Calu3 (cell line): ENCODE data around the gene PEX11B. TPM values are rescaled to one million over a fixed set of nuclear protein-coding genes. Genes with fewer than 3 reads are reported as not detected.

Source experiments
- BruUV-seq: library from RNA; stranded (reverse); fragments of 400-500 nt; replicated peaks from 2 replicates; lab custom pipeline; 2021; lab: Mats Ljungman, UMichigan
- CTCF ChIA-PET: fragments of 300-600 bp; sonication (Branson Sonifier 250); formaldehyde crosslinking; loops from one replicate; lab custom pipeline; 2022; ENCODE audit warnings: antibody characterized with exemption; lab: Charles Lee
- DNase-seq: peaks from one replicate; pipeline ENCODE4 v3.0.0; 2022
- H3K27ac Mint-ChIP-seq: one replicate; pipeline ENCODE4 v1.8.0; 2022; ENCODE audit warnings: mixed read lengths; ENCODE audit not compliant: unreplicated experiment
- H3K27me3 Mint-ChIP-seq: one replicate; pipeline ENCODE4 v1.8.0; 2022; ENCODE audit warnings: mixed read lengths; ENCODE audit not compliant: unreplicated experiment
- H3K36me3 Mint-ChIP-seq: one replicate; pipeline ENCODE4 v1.8.0; 2022; ENCODE audit warnings: mild to moderate bottlenecking, moderate library complexity, mixed read lengths; ENCODE audit not compliant: insufficient read depth, unreplicated experiment
- H3K4me1 Mint-ChIP-seq: one replicate; pipeline ENCODE4 v1.8.0; 2022; ENCODE audit warnings: mild to moderate bottlenecking, low read depth, mixed read lengths; ENCODE audit not compliant: unreplicated experiment
- H3K4me3 Mint-ChIP-seq: one replicate; pipeline ENCODE4 v1.8.0; 2022; ENCODE audit warnings: mild to moderate bottlenecking, low read depth, moderate library complexity, mixed read lengths; ENCODE audit not compliant: unreplicated experiment
- H3K9me3 Mint-ChIP-seq: one replicate; pipeline ENCODE4 v1.8.0; 2022; ENCODE audit warnings: low read depth, mixed read lengths; ENCODE audit not compliant: unreplicated experiment
- CTCF ChIP-seq: fragments of 200-600 bp; IDR thresholded peaks from one replicate; pipeline ENCODE4 v1.8.0; 2022; ENCODE audit warnings: antibody characterized with exemption; ENCODE audit not compliant: unreplicated experiment
- intact Hi-C: fragments of 100-400 bp; cut with micrococcal nuclease; formaldehyde crosslinking; loops from one replicate; pipeline ENCODE4 v1.10.0; 2022; ENCODE audit not compliant: unreplicated experiment
- total RNA-seq: library from RNA; stranded (reverse); gene quantifications from 2 replicates; pipeline ENCODE4 v1.2.3, GENCODE V29; 2022

The PEX11B gene
- total RNA-seq, 1 experiment from 2014 or later: 27.3 TPM

- peaks cover 15% of the 10 kb centered on the region for H3K27me3 Mint-ChIP-seq
- peaks cover 31% of the 10 kb centered on the region for H3K4me1 Mint-ChIP-seq
- H3K36me3 Mint-ChIP-seq: peaks cover 6% of the 10 kb centered on the region
- no peak for DNase-seq
- no peak for TF ChIP-seq CTCF
- BruUV-seq: no TSS peak
- CTCF ChIA-PET: no interaction called here
- no peak overlapping the region for H3K4me3 Mint-ChIP-seq
- intact Hi-C loops: no loop called here
- no peak overlapping the region for H3K27ac Mint-ChIP-seq
- no peaks in the 10 kb centered on the region for H3K9me3 Mint-ChIP-seq
Observed at GRCh38 chr1:145874646-145875045, 43.9 kb downstream of the PEX11B start.

- peaks cover 30% of the 10 kb centered on the region for H3K27me3 Mint-ChIP-seq
- no TSS peak for BruUV-seq
- H3K4me3 Mint-ChIP-seq: no peak overlapping the region
- H3K36me3 Mint-ChIP-seq: no peaks in the 10 kb centered on the region
- intact Hi-C loops: no loop called here
- CTCF ChIA-PET: no interaction called here
- no peak overlapping the region for H3K27ac Mint-ChIP-seq
- no peak for TF ChIP-seq CTCF
- peaks cover 8% of the 10 kb centered on the region for H3K4me1 Mint-ChIP-seq
- DNase-seq: no peak
- H3K9me3 Mint-ChIP-seq: no peaks in the 10 kb centered on the region
Observed at GRCh38 chr1:145871994-145872924, 46.3 kb downstream of the PEX11B start.

GRCh38 chr1:145868232-145868631 lies 50.3 kb downstream of the PEX11B start:
- CTCF ChIA-PET: interaction anchor here (1.7 kb wide), 1 partner anchor 9 kb away, joined by 5 read pairs; the partner anchor contains the start of gene PIAS3

More at GRCh38 chr1:145868232-145868631, 50.3 kb downstream of the PEX11B start:
- intact Hi-C loops: no loop called here
- Mint-ChIP-seq H3K36me3 (peaks cover 6% of the 10 kb centered on the region), H3K9me3 (no peaks in the 10 kb centered on the region), H3K4me3 (no peak overlapping the region), H3K4me1 (no peaks in the 10 kb centered on the region), H3K27ac (no peak overlapping the region), H3K27me3 (peaks cover 48% of the 10 kb centered on the region)
- no TSS peak for BruUV-seq
- no peak for DNase-seq
- no peak for TF ChIP-seq CTCF
